ENCODE data around the gene POU2F1. TPM values are rescaled to one million over a fixed set of nuclear protein-coding genes. Genes with fewer than 3 reads are reported as not detected.

The POU2F1 gene
- polyA plus RNA-seq, 1 donor from 2014 or later = 10.9 TPM

DNA sequence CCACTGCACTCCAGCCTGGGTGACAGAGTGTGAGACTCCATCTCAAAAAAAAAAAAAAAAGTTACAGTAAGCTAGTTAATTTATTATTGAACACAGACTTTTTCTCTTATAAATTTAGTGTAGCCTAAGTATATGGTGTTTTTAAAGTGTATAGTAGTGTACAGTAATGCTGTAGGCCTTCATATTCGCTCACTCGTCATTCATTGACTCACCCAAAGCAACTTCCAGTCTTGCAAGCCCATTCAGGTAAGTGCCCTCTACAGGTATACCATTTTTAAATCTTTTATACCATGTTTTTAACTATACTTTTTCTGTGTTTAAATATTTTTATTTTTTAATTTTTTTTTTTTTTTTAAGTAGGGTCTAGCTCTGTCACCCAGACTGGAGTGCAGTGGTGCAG is 12.1 kb downstream of the POU2F1 start:
- no peak overlapping the region for H3K4me2 ChIP-seq (ENCODE audit: low read length)

DNA sequence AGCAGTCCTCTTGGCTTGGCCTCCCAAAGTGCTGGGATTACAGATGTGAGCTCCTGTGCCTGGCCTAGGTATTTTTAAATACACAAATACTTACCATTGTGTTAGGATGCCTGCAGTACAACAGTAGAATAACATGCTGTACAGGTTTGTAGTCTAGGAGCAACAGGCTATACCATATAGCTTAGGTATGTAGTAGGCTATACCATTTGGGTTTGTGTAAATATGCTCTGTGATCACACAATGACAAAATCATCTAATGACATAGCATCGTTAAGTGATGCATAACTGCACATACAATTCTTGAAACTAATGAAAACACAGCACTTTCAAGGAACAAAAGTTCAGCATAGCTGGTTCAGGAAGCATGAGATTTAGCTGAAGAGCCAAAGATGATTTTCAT is 12.7 kb downstream of the POU2F1 start:
- Histone ChIP-seq H3K79me2 (replicated peaks; ENCODE audit: insufficient read depth, low read length) (peaks cover 94% of the 10 kb centered on the region), H3K4me2 (ENCODE audit: low read length) (no peak overlapping the region), H3K36me3 (ENCODE audit: insufficient read depth, low read length) (no peaks in the 10 kb centered on the region), H3K9ac (ENCODE audit: low read length) (no peak overlapping the region), H3K4me3 (ENCODE audit: low read length) (no peak overlapping the region), H3F3A (ENCODE audit: insufficient read depth, low read length, poor library complexity, severe bottlenecking) (no peaks in the 10 kb centered on the region), H3K9me3 (ENCODE audit: low read length) (no peaks in the 10 kb centered on the region), H3K27ac (ENCODE audit: low read length) (no peak overlapping the region), H4K20me1 (ENCODE audit: insufficient read depth) (no peaks in the 10 kb centered on the region), H3K9me2 (ENCODE audit: insufficient read depth, low read length) (no peaks in the 10 kb centered on the region), H2AFZ (ENCODE audit: low read depth, low read length) (no peak overlapping the region), H3K27me3 (ENCODE audit: insufficient read depth, low read depth, low read length) (no peaks in the 10 kb centered on the region)
- TF ChIP-seq TAF1 (IDR thresholded peaks at IDR 0.05; ENCODE audit: low read depth) (no peak), EP300 (conservative IDR thresholded peaks at IDR 0.05; ENCODE audit: poor library complexity, severe bottlenecking) (no peak), POLR2AphosphoS5 (IDR thresholded peaks at IDR 0.05) (no peak), EZH2 (IDR thresholded peaks at IDR 0.05; ENCODE audit: borderline replicate concordance, insufficient read depth, low read length, poor library complexity, severe bottlenecking) (no peak), RAD21 (conservative IDR thresholded peaks at IDR 0.05) (no peak), SMC3 (conservative IDR thresholded peaks at IDR 0.05; ENCODE audit: poor library complexity) (no peak), MXI1 (conservative IDR thresholded peaks at IDR 0.05; ENCODE audit: poor library complexity, severe bottlenecking) (no peak)
- TF ChIP-seq, protein P1, sequence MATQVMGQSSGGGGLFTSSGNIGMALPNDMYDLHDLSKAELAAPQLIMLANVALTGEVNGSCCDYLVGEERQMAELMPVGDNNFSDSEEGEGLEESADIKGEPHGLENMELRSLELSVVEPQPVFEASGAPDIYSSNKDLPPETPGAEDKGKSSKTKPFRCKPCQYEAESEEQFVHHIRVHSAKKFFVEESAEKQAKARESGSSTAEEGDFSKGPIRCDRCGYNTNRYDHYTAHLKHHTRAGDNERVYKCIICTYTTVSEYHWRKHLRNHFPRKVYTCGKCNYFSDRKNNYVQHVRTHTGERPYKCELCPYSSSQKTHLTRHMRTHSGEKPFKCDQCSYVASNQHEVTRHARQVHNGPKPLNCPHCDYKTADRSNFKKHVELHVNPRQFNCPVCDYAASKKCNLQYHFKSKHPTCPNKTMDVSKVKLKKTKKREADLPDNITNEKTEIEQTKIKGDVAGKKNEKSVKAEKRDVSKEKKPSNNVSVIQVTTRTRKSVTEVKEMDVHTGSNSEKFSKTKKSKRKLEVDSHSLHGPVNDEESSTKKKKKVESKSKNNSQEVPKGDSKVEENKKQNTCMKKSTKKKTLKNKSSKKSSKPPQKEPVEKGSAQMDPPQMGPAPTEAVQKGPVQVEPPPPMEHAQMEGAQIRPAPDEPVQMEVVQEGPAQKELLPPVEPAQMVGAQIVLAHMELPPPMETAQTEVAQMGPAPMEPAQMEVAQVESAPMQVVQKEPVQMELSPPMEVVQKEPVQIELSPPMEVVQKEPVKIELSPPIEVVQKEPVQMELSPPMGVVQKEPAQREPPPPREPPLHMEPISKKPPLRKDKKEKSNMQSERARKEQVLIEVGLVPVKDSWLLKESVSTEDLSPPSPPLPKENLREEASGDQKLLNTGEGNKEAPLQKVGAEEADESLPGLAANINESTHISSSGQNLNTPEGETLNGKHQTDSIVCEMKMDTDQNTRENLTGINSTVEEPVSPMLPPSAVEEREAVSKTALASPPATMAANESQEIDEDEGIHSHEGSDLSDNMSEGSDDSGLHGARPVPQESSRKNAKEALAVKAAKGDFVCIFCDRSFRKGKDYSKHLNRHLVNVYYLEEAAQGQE (IDR thresholded peaks at IDR 0.05; ENCODE audit: borderline replicate concordance) = no peak
- TF ChIP-seq, protein P2, sequence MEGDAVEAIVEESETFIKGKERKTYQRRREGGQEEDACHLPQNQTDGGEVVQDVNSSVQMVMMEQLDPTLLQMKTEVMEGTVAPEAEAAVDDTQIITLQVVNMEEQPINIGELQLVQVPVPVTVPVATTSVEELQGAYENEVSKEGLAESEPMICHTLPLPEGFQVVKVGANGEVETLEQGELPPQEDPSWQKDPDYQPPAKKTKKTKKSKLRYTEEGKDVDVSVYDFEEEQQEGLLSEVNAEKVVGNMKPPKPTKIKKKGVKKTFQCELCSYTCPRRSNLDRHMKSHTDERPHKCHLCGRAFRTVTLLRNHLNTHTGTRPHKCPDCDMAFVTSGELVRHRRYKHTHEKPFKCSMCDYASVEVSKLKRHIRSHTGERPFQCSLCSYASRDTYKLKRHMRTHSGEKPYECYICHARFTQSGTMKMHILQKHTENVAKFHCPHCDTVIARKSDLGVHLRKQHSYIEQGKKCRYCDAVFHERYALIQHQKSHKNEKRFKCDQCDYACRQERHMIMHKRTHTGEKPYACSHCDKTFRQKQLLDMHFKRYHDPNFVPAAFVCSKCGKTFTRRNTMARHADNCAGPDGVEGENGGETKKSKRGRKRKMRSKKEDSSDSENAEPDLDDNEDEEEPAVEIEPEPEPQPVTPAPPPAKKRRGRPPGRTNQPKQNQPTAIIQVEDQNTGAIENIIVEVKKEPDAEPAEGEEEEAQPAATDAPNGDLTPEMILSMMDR (IDR thresholded peaks at IDR 0.05; ENCODE audit: poor library complexity, severe bottlenecking) = no peak

More for the DNA sequence above, 12.1 kb downstream of the POU2F1 start:
- H3K27me3 ChIP-seq (ENCODE audit: insufficient read depth, low read depth, low read length) = no peaks in the 10 kb centered on the region
- H2AFZ ChIP-seq (ENCODE audit: low read depth, low read length) = no peak overlapping the region
- no peaks in the 10 kb centered on the region for H3F3A ChIP-seq (ENCODE audit: insufficient read depth, low read length, poor library complexity, severe bottlenecking)
- H3K79me2 ChIP-seq (replicated peaks; ENCODE audit: insufficient read depth, low read length) = peaks cover 94% of the 10 kb centered on the region
- no peaks in the 10 kb centered on the region for H4K20me1 ChIP-seq (ENCODE audit: insufficient read depth)
- H3K27ac ChIP-seq (ENCODE audit: low read length) = no peak overlapping the region
- H3K9me3 ChIP-seq (ENCODE audit: low read length) = no peaks in the 10 kb centered on the region
- no peak overlapping the region for H3K4me3 ChIP-seq (ENCODE audit: low read length)
- TF ChIP-seq MXI1 (conservative IDR thresholded peaks at IDR 0.05; ENCODE audit: poor library complexity, severe bottlenecking) (no peak), POLR2AphosphoS5 (IDR thresholded peaks at IDR 0.05) (no peak)
- H3K9me2 ChIP-seq (ENCODE audit: insufficient read depth, low read length) = no peaks in the 10 kb centered on the region
- H3K9ac ChIP-seq (ENCODE audit: low read length) = no peak overlapping the region
- H3K36me3 ChIP-seq (ENCODE audit: insufficient read depth, low read length) = no peaks in the 10 kb centered on the region

DNA sequence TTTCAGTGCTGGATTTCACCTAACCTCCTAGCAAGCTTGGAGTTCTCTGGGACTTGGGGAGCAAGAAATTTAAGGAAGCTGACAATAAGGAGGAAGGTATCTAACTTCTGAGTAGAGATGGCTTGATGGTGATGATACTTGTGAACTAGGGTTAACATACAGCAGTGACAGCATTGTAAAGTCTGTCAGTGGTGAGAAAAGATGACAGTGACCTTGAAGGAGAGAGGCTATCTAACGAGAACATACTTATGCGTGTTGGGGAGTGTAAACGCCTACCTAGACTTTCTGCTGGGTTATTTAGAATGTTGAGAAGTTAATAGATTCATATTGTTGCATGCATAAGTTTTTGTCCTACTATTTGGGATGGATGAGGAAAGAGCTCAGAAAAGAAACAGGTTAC is 16.3 kb downstream of the POU2F1 start:
- Histone ChIP-seq H3K9ac (ENCODE audit: low read length) (no peak overlapping the region), H3K4me3 (ENCODE audit: low read length) (no peak overlapping the region), H4K20me1 (ENCODE audit: insufficient read depth) (no peaks in the 10 kb centered on the region), H3K27me3 (ENCODE audit: insufficient read depth, low read depth, low read length) (no peaks in the 10 kb centered on the region), H3K9me3 (ENCODE audit: low read length) (no peaks in the 10 kb centered on the region), H3K4me2 (ENCODE audit: low read length) (no peak overlapping the region), H3K9me2 (ENCODE audit: insufficient read depth, low read length) (no peaks in the 10 kb centered on the region), H2AFZ (ENCODE audit: low read depth, low read length) (no peak overlapping the region), H3K79me2 (replicated peaks; ENCODE audit: insufficient read depth, low read length) (peaks cover 88% of the 10 kb centered on the region), H3K36me3 (ENCODE audit: insufficient read depth, low read length) (no peaks in the 10 kb centered on the region), H3K27ac (ENCODE audit: low read length) (no peak overlapping the region), H3F3A (ENCODE audit: insufficient read depth, low read length, poor library complexity, severe bottlenecking) (no peaks in the 10 kb centered on the region)
- TF ChIP-seq, protein P1 (IDR thresholded peaks at IDR 0.05; ENCODE audit: borderline replicate concordance) = no peak
- TF ChIP-seq TAF1 (IDR thresholded peaks at IDR 0.05; ENCODE audit: low read depth) (no peak), EZH2 (IDR thresholded peaks at IDR 0.05; ENCODE audit: borderline replicate concordance, insufficient read depth, low read length, poor library complexity, severe bottlenecking) (no peak), EP300 (conservative IDR thresholded peaks at IDR 0.05; ENCODE audit: poor library complexity, severe bottlenecking) (no peak), POLR2AphosphoS5 (IDR thresholded peaks at IDR 0.05) (no peak), SMC3 (conservative IDR thresholded peaks at IDR 0.05; ENCODE audit: poor library complexity) (no peak), MXI1 (conservative IDR thresholded peaks at IDR 0.05; ENCODE audit: poor library complexity, severe bottlenecking) (no peak), RAD21 (conservative IDR thresholded peaks at IDR 0.05) (no peak)
- TF ChIP-seq, protein P2 (IDR thresholded peaks at IDR 0.05; ENCODE audit: poor library complexity, severe bottlenecking) = no peak
